Spleen (tissue), 11 donors: Measurements from ENCODE around the gene KRT84. TPM values are rescaled to one million over a fixed set of nuclear protein-coding genes. Genes with fewer than 3 reads are reported as not detected.
A peak's percentile ranks its signal among the peaks of the same experiment; 100 is the strongest.

Source experiments
- DNase-seq: peaks from one replicate; pipeline ENCODE4 v3.0.0-alpha.2; 2020
- H3K27ac ChIP-seq, 8 donors: fragments of 200-600 bp; sonication (generic) in 7 of 8; 1 replicate in 4 of 8; 2 replicates in 4 of 8; pipeline versions ENCODE4 v1.5.0 to v1.8.0; 2016 to 2021; ENCODE audit warnings: inconsistent platforms in 4 of 8, mild to moderate bottlenecking in 4 of 8, moderate library complexity in 1 of 8
- H3K27me3 ChIP-seq, 7 donors: fragments of 200-600 bp; sonication (generic) in 6 of 7; replicated peaks in 1 of 7; 1 replicate in 4 of 7; 2 replicates in 3 of 7; pipeline versions ENCODE4 v1.5.0 to v1.8.0; 2016 to 2021; ENCODE audit warnings: inconsistent platforms in 3 of 7, mild to moderate bottlenecking in 1 of 7
- H3K36me3 ChIP-seq, 6 donors: fragments of 200-600 bp; sonication (generic) in 5 of 6; 1 replicate in 4 of 6; 2 replicates in 2 of 6; pipeline versions ENCODE4 v1.5.0 to v1.8.0; 2016 to 2021; ENCODE audit warnings: inconsistent platforms in 2 of 6
- H3K4me1 ChIP-seq, 6 donors: fragments of 200-600 bp; sonication (generic) in 5 of 6; 1 replicate in 3 of 6; 2 replicates in 3 of 6; pipeline versions ENCODE4 v1.5.0 to v1.8.0; 2016 to 2021; ENCODE audit warnings: inconsistent platforms in 3 of 6
- H3K4me3 ChIP-seq, 8 donors: fragments of 200-600 bp; sonication (generic) in 7 of 8; 1 replicate in 4 of 8; 2 replicates in 4 of 8; pipeline versions ENCODE4 v1.5.0 to v1.8.0; 2016 to 2021; ENCODE audit warnings: inconsistent platforms in 4 of 8, mild to moderate bottlenecking in 4 of 8, moderate library complexity in 2 of 8
- H3K9me3 ChIP-seq, 8 donors: fragments of 200-600 bp; sonication (generic) in 7 of 8; 1 replicate in 4 of 8; 2 replicates in 4 of 8; pipeline versions ENCODE4 v1.5.0 to v1.8.0; 2016 to 2021; ENCODE audit warnings: inconsistent platforms in 4 of 8
- CTCF ChIP-seq, 11 experiments: fragments of 200-600 bp in 7 of 11; fragments of 450-650 bp in 4 of 11; sonication (generic) in 4 of 11; IDR thresholded peaks in 8 of 11; conservative IDR thresholded peaks in 3 of 11; 1 replicate in 7 of 11; 2 replicates in 4 of 11; pipeline versions ENCODE4 v1.4.0 to v1.8.0; 2016 to 2021; ENCODE audit warnings: antibody characterized with exemption in 11 of 11, inconsistent platforms in 4 of 11, mild to moderate bottlenecking in 1 of 11
- POLR2A ChIP-seq, 3 donors: fragments of 450-650 bp; IDR thresholded peaks; one replicate each; pipeline ENCODE4 v1.5.1; 2017; ENCODE audit warnings: antibody characterized with exemption in 3 of 3, mild to moderate bottlenecking in 1 of 3
- POLR2AphosphoS5 ChIP-seq, 3 donors: sonication (generic); formaldehyde crosslinking; IDR thresholded peaks; one replicate each; pipeline ENCODE4 v1.5.1; 2017; ENCODE audit warnings: antibody characterized with exemption in 3 of 3
- WGBS, 5 donors: extraction: QIAGEN DNeasy Blood & Tissue Kit in 3 of 5; methylation state at CpG; one replicate each; pipeline versions ENCODE4 v1.1.5 to v1.1.7; 2013 to 2018; 5-methylcytosine and 5-hydroxymethylcytosine counted together
- intact Hi-C: fragments of 100-400 bp; cut with DNase I; formaldehyde crosslinking; loops from one replicate; pipeline ENCODE4 v1.15.0; 2023; ENCODE audit warnings: low total_unique reads
- polyA plus RNA-seq, 3 donors: library from polyadenylated mRNA; stranded (reverse); fragments of 200-250 nt; gene quantifications; one replicate each; pipeline ENCODE4 v1.2.1, GENCODE V29; 2013
- total RNA-seq, 7 donors: library from RNA; depleted of rRNA in 3 of 7; stranded (reverse); fragments of >200 nt in 3 of 7; fragmentation: NEBNext Ultra II Directional in 4 of 7; extraction: Animal tissue kit (Norgen Biotek cat#: 25700) in 4 of 7; gene quantifications; one replicate each; pipeline versions ENCODE4 v1.1.0 to v1.2.1, GENCODE V29; 2016 to 2021
- donor health status: healthy with polysubstance abuse.
- donor health status: DM: no; HTN: no; CAD: no; lungs with moderate emphysema.
- donor health status: DM: no; HTN: no; CAD: no.
- donor health status: Bipolar disorder and iron deficiency.
- donor health status: healthy.
- donor health status: DM: no; HTN: no; CAD: no.
- donor health status: DM: yes; HTN: yes; CAD: no.

KRT84 gene
- total and polyA plus RNA-seq, 10 donors = 0.52 TPM; not detected in 9

DNA sequence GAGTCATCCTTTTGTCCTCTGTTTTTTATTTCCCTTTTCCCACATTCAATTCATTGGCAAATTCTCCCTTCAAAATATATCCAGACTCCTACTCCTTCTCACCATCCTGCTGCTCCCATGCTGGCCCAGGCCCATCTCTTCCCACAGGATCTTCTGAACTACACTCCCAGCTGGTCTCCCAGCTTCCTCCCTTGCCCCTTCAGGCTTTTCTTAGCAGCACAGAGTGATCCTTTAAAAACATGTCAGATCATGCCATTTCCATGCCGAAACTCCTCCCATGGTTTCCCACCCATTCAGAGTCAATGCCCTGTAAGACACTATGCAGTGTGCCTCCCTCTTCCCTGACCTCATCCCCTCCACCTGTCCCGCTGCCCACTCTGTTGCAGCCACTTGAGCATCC lies 2.4 kb upstream of the KRT84 start:
- H3K27ac ChIP-seq = no peak overlapping the region
- H3K27me3 ChIP-seq = peaks cover 0 to 22% (median 0%) of the 10 kb centered on the region in 7 donors
- intact Hi-C loops = loop anchor here (10.0 kb wide), 1 partner anchor 107 kb away; the partner anchor contains the start of gene KRT6A
- no peaks in the 10 kb centered on the region for H3K9me3 ChIP-seq
- DNase-seq = peak; percentile 41
- H3K36me3 ChIP-seq = no peaks in the 10 kb centered on the region
- H3K4me3 ChIP-seq = no peak overlapping the region
- WGBS, 5 donors = 72 to 80% (median 79%) methylated on average over 2 of the region's 2 CpGs
- H3K4me1 ChIP-seq = peaks cover 0 to 11% (median 0%) of the 10 kb centered on the region in 6 donors
- TF ChIP-seq POLR2AphosphoS5 (IDR thresholded peaks at IDR 0.05) (no peak), POLR2A (IDR thresholded peaks at IDR 0.05) (no peak), CTCF (IDR thresholded peaks at IDR 0.05 in 8 of 11, conservative IDR thresholded peaks at IDR 0.05 in 3 of 11) (no peak)

GRCh38 chr12:52383331-52383730 lies 2.1 kb downstream of the KRT84 start:
- H3K36me3 ChIP-seq = no peaks in the 10 kb centered on the region
- intact Hi-C loops = loop anchor here (10.0 kb wide), 1 partner anchor 111 kb away; the partner anchor contains the start of gene KRT6A
- H3K4me3 ChIP-seq = no peak overlapping the region
- no peaks in the 10 kb centered on the region for H3K9me3 ChIP-seq
- TF ChIP-seq CTCF (IDR thresholded peaks at IDR 0.05 in 8 of 11, conservative IDR thresholded peaks at IDR 0.05 in 3 of 11) (no peak), POLR2A (IDR thresholded peaks at IDR 0.05) (no peak), POLR2AphosphoS5 (IDR thresholded peaks at IDR 0.05) (no peak)
- H3K27me3 ChIP-seq = peaks cover 0 to 10% (median 0%) of the 10 kb centered on the region in 7 donors
- WGBS, 5 donors = 67 to 100% (median 81%) methylated on average over 1 to 3 of the region's 3 CpGs
- H3K27ac ChIP-seq = no peak overlapping the region
- H3K4me1 ChIP-seq = no peaks in the 10 kb centered on the region
- peak; percentile 48 for DNase-seq

GRCh38 chr12:52382854-52383253 lies 2.6 kb downstream of the KRT84 start:
- intact Hi-C loops = loop anchor here (10.0 kb wide), 1 partner anchor 112 kb away; the partner anchor contains the start of gene KRT6A
- H3K9me3 ChIP-seq = no peaks in the 10 kb centered on the region
- no peak for TF ChIP-seq CTCF (IDR thresholded peaks at IDR 0.05 in 8 of 11, conservative IDR thresholded peaks at IDR 0.05 in 3 of 11)
- TF ChIP-seq POLR2AphosphoS5 (IDR thresholded peaks at IDR 0.05) = no peak
- no peak for TF ChIP-seq POLR2A (IDR thresholded peaks at IDR 0.05)
- DNase-seq = peak; percentile 6
- no peak overlapping the region for H3K4me3 ChIP-seq
- H3K4me1 ChIP-seq = no peaks in the 10 kb centered on the region
- no peak overlapping the region for H3K27ac ChIP-seq
- no peaks in the 10 kb centered on the region for H3K36me3 ChIP-seq
- peaks cover 0 to 15% (median 0%) of the 10 kb centered on the region in 7 donors for H3K27me3 ChIP-seq
- 15 to 63% (median 28%) methylated on average over 2 of the region's 2 CpGs for WGBS, 5 donors

GRCh38 chr12:52381206-52381605 lies 4.2 kb downstream of the KRT84 start:
- WGBS, 5 donors = 75 to 90% (median 85%) methylated on average over 8 of the region's 8 CpGs
- intact Hi-C loops = loop anchor here (10.0 kb wide), 1 partner anchor 114 kb away; the partner anchor contains the start of gene KRT6A

More at GRCh38 chr12:52381206-52381605, 4.2 kb downstream of the KRT84 start:
- Histone ChIP-seq H3K4me1 (no peaks in the 10 kb centered on the region), H3K36me3 (no peaks in the 10 kb centered on the region), H3K4me3 (no peak overlapping the region), H3K9me3 (no peaks in the 10 kb centered on the region), H3K27me3 (peaks cover 0 to 27% (median 0%) of the 10 kb centered on the region in 7 donors), H3K27ac (no peak overlapping the region)
- no peak for DNase-seq
- TF ChIP-seq POLR2A (IDR thresholded peaks at IDR 0.05) (no peak), CTCF (IDR thresholded peaks at IDR 0.05 in 8 of 11, conservative IDR thresholded peaks at IDR 0.05 in 3 of 11) (no peak), POLR2AphosphoS5 (IDR thresholded peaks at IDR 0.05) (no peak)
